ENCODE results near the gene CERS1. TPM values are rescaled to one million over a fixed set of nuclear protein-coding genes. Genes with fewer than 3 reads are reported as not detected.
"Not testable (repeated sequence)": the region's sequence is repeated elsewhere in the genome, so short reads cannot be mapped to it uniquely, and the experiment has no call there.

CERS1 gene
- total RNA-seq, 1 experiment from 2014 or later, result 2.7 TPM

GRCh38 chr19:18903156-18904037 is 7.4 kb upstream of the CERS1 start:
- Histone ChIP-seq H3K27me3 (ENCODE audit: insufficient read depth, low read depth) (no peaks in the 10 kb centered on the region), H3K4me1 (replicated peaks; ENCODE audit: insufficient read depth) (no peaks in the 10 kb centered on the region), H2AFZ (no peak overlapping the region), H3K9me2 (ENCODE audit: insufficient read depth) (no peaks in the 10 kb centered on the region), H3K9me3 (ENCODE audit: insufficient read depth, low read depth) (no peaks in the 10 kb centered on the region), H3K4me2 (no peak overlapping the region), H3K36me3 (ENCODE audit: low read depth) (peaks cover 27% of the 10 kb centered on the region), H3K27ac (no peak overlapping the region), H3K4me3 (no peak overlapping the region), H3F3A (ENCODE audit: insufficient read depth, low read depth) (peaks cover 18% of the 10 kb centered on the region; the same call in 1 of the 2 replicates), H3K79me2 (ENCODE audit: low read depth) (no peaks in the 10 kb centered on the region), H4K20me1 (ENCODE audit: insufficient read depth) (peaks cover 29% of the 10 kb centered on the region)
- CTCF ChIA-PET, result no interaction called here
- POLR2A ChIA-PET (ENCODE audit: unreplicated experiment), result no interaction called here
- intact Hi-C loops (cut with micrococcal nuclease; ENCODE audit: unreplicated experiment), result no loop called here
- DNase-seq, result no peak
- TF ChIP-seq CTCF (conservative IDR thresholded peaks at IDR 0.05) (no peak), EZH2 (IDR thresholded peaks at IDR 0.05; ENCODE audit: low read depth) (no peak)
- no TSS peak for BruUV-seq (replicated peaks)

GRCh38 chr19:18902519-18902918 is 6.6 kb upstream of the CERS1 start:
- H3K4me1 ChIP-seq (replicated peaks; ENCODE audit: insufficient read depth); BruUV-seq (replicated peaks); H3K27me3 ChIP-seq (ENCODE audit: insufficient read depth, low read depth); POLR2A ChIA-PET (ENCODE audit: unreplicated experiment); H3K4me2 ChIP-seq; intact Hi-C loops (cut with micrococcal nuclease; ENCODE audit: unreplicated experiment); H3K9me2 ChIP-seq (ENCODE audit: insufficient read depth); H3K9me3 ChIP-seq (ENCODE audit: insufficient read depth, low read depth); H3K27ac ChIP-seq; H3K79me2 ChIP-seq (ENCODE audit: low read depth); DNase-seq; CTCF ChIA-PET; H3K4me3 ChIP-seq; H2AFZ ChIP-seq: not testable (repeated sequence)
- peaks cover 27% of the 10 kb centered on the region for H3F3A ChIP-seq (ENCODE audit: insufficient read depth, low read depth)
- H3K36me3 ChIP-seq (ENCODE audit: low read depth), result peaks cover 27% of the 10 kb centered on the region
- peaks cover 25% of the 10 kb centered on the region for H4K20me1 ChIP-seq (ENCODE audit: insufficient read depth)

DNA sequence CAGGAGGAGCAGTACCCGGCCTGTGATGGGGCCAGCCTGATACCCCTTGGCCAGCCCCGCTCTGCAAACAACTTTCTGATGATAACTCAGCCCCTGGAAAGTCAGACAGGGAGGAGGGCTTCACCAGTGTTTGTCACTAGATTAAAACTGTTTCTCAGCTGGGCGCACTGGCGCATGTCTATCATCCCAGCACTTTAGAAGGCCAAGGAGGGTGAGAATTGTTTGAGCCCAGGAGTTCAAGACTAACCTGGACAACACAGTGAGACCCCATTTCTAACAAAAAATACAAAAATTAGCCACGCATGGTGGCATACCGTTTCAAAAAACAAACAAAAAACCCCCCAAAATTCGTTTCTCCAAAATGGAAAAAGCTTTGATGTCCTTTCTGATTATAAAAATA is 5.5 kb upstream of the CERS1 start:
- no peaks in the 10 kb centered on the region for H3K4me1 ChIP-seq (replicated peaks; ENCODE audit: insufficient read depth)
- H3K27me3 ChIP-seq (ENCODE audit: insufficient read depth, low read depth), result no peaks in the 10 kb centered on the region
- H3K79me2 ChIP-seq (ENCODE audit: low read depth), result no peaks in the 10 kb centered on the region
- no peak overlapping the region for H3K27ac ChIP-seq
- peaks cover 27% of the 10 kb centered on the region for H3K36me3 ChIP-seq (ENCODE audit: low read depth)
- H3K9me3 ChIP-seq (ENCODE audit: insufficient read depth, low read depth), result no peaks in the 10 kb centered on the region
- ChIA-PET CTCF (interaction anchor here (0.6 kb wide), 1 partner anchor 13 kb away, joined by 8 read pairs; no protein-coding TSS in a partner anchor), POLR2A (ENCODE audit: unreplicated experiment) (no interaction called here)
- peaks cover 22% of the 10 kb centered on the region for H4K20me1 ChIP-seq (ENCODE audit: insufficient read depth)
- H3F3A ChIP-seq (ENCODE audit: insufficient read depth, low read depth), result peaks cover 37% of the 10 kb centered on the region
- no peak overlapping the region for H3K4me3 ChIP-seq
- H3K4me2 ChIP-seq, result no peak overlapping the region
- intact Hi-C loops (cut with micrococcal nuclease; ENCODE audit: unreplicated experiment), result no loop called here
- H2AFZ ChIP-seq, result no peak overlapping the region
- TSS peak; percentile 16 for BruUV-seq (replicated peaks)
- H3K9me2 ChIP-seq (ENCODE audit: insufficient read depth), result no peaks in the 10 kb centered on the region
- TF ChIP-seq EZH2 (IDR thresholded peaks at IDR 0.05; ENCODE audit: low read depth) (no peak), CTCF (conservative IDR thresholded peaks at IDR 0.05) (no peak)
- no peak for DNase-seq

Data from PC-9 (cell line).